Stimulated activated CD8-positive, alpha-beta memory T cell treated with anti-CD3 and anti-CD28 coated beads, Interleukin-15, amount 100 ng/mL, for 1 hour (primary cell): Measurements from ENCODE around the gene LSAMP.
"Not testable (repeated sequence)": the region's sequence is repeated elsewhere in the genome, so short reads cannot be mapped to it uniquely, and the experiment has no call there.

Experiments
- DNase-seq: peaks from one replicate; pipeline ENCODE4 v3.0.0-alpha.2; 2020; ENCODE audit warnings: low read depth

LSAMP gene

DNA sequence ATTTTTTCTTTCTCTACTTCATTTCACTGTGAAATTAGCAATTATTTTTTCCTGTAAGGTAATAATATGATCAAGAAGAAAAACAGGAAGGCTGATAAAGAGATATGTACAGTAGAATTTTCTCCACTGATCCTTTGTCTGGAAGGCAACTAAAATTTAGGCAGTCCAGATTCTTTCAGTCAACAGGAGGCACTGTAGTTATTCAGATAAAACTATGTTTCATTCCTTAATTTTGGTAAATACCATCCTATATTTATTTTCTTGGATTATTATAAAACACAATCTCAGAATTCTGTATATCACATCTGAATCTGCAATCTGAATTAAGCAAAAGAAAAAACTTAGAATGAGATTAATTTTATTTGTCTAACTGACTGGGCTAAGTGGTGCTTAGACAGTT lies 343.2 kb downstream of the LSAMP start:
- DNase-seq, result no peak

DNA sequence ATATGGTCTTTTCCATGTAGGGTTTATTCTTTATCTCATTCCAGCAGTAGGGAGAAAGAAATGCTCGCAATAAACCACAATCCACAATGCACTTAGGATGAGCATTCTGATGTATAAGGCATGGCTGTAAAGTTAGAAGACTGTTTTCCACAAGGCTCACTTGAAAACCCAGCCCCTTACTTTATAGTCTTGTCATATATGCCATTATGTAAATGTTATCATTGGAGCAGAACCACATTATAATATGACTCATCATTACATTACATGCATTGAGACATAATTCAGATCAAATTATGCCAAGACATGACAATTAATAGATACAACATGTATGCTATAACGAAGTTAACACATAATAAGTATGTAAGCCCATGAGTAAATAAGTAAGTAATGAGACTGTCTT lies 348.1 kb downstream of the LSAMP start:
- DNase-seq, result no peak

DNA sequence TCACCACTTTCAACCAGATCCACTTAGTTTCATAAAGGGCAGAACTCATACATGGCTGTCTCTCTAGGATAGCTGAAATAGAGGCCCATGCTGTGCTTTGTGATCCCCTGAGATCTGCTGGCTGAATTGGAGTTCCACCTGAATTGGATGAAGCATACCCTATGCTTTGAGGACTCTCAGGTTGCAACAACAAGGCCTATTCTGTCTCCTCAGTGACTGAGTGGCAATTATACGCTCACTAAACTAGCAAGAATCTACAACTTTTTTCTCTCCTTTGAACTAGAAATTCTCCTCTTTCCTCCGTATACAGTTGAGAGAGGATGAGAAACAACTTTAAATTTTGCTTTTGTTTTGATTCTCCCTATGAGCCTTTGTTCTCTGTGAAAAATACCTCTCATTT lies 348.7 kb downstream of the LSAMP start:
- DNase-seq, result no peak

DNA sequence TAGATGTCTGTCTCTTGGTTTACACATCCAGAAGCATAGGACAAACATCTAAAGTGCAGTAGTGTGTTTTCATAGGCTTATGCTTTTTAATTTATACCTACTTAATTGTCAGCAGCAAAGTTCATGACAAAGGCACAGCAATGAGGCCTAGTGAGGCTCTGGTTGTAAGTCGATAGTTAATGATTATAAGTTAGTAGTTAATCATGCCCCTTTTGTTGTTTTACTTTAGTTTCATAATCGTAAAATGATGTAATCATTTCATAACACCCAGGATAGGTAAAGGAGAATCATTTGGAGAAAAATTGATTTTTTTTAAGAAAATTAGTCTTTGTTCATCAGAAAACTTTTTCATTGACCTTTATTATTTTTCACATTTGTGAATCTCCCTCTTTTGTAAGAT lies 351.9 kb downstream of the LSAMP start:
- DNase-seq, result no peak

DNA sequence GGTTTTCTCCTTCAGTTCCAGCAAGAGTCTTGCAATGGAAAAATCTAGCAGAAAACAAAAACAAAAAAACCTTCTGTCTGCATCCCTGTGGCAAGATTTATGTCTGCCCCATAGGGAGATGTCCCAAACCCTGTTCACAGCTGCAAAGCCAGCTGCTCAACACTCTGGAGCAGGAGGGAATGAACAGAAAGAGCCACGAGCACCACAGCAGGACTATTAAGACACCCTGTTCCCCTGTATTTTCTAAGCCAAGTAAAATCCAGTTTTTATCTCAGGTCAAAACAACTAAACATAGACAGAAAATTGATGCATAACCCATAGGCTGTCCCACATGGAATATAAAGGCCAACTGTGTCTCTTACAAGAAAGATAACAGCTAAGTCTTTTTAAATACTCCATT lies 357.9 kb downstream of the LSAMP start:
- DNase-seq, result no peak

DNA sequence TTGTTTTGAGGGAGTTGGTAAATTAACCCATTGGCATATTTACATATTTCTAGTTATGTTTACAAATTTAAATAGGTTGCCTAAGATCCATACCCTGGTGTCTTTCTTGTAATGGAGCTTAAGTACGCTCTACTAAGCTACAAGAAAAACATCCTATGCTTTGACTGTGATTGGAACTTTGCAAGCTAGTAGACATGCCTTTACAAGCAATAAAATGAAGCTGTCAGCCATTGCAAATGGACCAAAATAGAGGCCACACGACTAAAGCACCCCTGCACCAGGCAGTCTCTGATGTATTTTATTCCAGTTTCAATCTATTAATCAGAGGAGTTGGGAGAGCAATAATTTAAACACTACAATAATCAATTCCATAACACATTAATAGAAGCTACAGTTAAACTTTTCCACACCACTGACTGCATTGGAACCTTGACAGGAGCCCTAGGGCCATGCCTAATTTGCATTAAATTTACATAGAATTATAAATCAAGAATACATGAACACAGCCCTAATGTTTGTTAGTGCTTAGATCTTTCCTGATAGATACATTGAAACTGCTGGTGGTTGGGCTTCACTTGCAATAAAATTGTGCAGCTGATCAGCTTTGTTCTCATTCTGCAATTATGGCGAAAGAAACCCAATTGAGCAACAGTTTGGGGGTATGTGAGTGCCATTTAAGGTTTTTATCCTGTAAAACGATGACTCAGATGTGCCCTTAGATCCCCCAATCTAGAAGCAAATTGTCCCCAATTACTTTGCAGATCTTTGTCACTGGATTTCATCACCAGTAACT lies 360.1 kb downstream of the LSAMP start:
- DNase-seq, result no peak

DNA sequence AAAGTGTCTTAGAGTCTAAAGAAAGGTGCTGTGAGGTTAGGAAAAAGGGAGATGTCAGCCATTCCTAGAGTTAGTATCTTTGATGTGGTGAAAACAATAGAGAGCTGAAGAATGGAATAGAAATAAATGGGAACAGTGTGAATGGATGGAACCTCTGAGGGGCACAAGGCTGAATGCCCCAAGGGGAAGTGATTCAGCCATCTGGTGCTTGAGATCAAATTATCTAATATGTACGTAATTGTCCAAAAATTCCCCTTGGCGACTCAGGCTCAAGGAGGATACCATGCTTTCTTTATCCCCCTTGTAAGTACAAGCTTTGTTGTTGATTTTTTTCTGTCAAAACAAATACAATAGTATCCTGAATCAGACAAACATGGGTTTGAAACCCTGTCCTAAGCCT lies 361.6 kb downstream of the LSAMP start:
- DNase-seq, result no peak

DNA sequence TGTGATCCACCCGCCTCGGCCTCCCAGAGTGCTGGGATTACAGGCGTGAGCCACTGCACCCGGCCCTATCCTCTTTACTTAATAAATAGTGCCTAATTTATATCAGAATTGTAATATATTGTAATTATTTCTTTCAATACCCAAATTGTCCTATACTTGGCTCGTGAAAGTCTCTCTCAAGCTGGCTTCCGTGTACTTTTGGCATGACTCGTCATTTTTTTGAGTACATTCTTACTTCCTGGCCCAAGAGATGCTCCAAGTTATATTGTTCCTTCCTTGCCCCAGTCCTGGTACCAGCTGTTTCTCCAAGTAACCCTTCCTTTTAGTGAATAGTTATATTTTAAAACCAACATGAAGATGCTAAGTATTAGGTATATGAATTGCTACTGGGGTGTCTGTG lies 366.7 kb downstream of the LSAMP start:
- DNase-seq, result no peak

DNA sequence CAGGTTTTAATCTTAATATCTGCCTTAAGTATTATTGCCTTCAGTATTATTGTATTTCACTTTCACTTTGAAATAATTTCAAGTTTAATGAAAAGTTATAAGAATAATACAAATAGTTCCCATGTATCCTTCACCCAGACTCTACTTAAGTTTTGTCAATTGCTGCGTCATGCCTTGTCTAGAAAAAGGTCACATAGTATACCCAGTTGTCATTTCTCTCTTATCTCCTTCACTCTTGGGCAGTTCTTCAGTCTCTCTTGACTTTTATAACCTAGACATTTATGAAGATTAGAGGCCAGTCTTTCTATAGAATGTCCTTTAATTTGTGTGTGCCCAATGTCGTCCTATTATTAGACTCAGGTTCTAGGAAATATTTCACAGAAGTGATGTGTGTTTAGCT lies 367.7 kb downstream of the LSAMP start:
- DNase-seq, result no peak

DNA sequence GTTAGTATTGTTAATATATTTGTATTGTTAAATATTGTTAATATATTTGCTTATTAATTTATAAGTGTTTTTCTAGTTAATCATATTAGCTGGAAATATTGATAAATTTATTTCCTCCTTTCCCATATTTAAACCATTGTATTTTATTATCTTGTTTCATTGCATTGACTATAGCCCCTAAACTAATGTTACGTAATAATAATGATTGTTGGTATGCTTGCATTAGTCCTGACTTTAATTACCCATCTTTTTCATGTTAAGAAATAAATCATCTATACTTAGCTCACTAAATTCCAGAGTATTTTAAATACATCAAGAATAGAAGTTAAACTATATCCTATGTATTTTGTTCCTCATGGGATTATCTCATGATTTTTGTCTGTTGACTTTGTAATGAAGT lies 368.2 kb downstream of the LSAMP start:
- no peak for DNase-seq

DNA sequence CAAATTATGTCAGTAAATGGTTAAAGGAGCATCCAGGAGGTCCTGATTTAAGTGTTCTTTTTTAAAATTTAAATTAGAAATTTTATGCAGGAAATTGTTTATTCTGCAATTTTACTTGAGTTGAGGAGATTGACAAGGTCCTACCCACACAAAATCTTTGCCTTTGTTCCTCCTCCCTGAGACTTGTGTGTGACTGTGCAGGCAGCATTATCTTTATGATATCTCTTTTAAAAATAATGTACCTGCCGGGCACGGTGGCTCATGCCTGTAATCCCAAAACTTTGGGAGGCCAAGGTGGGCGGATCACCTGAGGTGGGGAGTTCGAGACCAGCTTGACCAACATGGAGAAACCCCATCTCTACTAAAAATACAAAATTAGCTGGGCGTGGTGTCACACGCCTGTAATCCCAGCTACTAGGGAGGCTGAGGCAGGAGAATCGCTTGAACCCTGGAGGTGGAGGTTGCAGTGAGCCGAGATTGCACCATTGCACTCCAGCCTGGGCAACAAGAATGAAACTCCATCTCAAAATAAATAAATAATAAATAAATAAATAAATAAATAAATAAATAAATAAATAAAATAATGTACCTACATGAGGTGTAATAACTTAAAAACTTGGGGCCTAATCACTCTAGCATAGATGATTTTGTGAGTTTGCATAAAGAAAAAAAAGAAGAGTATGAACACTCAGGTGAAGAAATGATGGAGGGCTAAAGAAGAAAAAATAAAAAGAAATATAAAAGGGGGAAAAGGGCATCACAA lies 374.6 kb downstream of the LSAMP start:
- not testable (repeated sequence) for DNase-seq

DNA sequence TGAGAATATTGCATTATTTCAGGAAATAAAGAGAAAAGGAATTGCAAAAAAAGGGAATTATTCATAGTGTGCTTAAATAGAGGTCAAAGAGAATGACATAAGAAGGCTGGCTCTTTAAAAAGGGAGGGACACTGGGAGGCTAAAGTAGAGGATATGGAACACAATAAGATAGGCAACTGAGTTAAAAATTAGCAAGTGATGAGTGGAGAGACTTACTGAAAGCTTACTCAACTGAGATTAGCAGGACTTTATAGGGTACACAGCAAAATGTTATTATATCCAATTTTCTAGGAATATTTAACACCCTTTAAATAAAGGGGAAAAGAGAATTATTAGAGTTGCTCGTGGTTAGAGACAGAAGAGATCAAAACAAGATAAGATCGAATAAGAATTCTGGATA lies 375.2 kb downstream of the LSAMP start:
- no peak for DNase-seq

DNA sequence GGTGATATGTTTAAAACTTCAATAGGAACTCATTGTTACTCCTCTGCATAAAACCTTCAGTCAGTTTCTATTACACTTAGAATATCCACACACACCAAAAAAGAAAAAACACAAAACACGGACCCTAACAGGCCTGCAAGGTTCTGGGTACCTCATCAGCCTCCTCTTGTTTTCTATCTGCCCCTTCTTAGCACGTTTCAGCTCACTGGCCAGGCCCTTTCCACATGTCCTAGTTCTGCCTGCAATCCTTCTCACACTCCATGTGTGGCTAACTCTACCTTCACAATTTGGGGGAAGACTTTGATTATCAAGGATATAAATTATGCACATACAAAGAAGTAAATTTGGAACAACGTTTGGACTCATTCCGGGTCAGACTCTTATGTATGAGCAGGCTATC lies 376.3 kb downstream of the LSAMP start:
- DNase-seq, result no peak

DNA sequence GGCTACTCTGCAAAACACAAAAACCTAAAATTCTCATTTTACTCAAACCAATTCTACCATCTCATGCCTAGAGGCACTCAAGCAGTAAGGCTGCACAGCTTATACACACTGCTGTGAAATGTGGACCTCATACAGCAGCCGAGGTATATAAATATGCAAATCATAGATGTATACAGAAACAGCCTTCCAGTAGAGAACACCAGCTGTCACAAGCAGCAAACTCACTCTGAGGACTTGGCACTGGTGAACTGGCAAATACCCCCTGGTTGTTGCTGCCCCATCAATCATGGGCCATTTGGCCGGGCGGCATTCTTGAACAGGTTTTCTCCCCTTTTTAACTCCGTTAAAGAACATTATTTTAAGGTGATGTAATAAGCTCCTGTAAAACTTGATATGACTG lies 378.0 kb downstream of the LSAMP start:
- DNase-seq, result no peak

DNA sequence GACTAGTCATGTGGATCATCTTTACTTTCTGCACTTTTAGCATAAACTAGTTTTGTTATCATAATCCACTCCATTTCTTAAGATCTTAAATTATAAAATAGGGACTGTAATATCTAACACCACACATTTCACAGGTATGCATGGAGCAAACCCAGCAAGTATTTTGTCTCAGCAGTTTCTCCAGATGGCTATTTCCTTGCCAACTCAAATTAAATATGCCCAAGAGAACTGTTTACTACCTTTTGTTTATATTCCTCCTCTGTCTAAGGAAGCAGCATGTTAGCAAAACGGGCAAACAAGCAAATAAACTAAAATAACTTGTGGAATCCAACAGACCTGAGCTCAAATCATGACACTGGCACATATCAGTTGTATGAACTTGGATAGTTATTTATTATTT lies 379.8 kb downstream of the LSAMP start:
- no peak for DNase-seq

DNA sequence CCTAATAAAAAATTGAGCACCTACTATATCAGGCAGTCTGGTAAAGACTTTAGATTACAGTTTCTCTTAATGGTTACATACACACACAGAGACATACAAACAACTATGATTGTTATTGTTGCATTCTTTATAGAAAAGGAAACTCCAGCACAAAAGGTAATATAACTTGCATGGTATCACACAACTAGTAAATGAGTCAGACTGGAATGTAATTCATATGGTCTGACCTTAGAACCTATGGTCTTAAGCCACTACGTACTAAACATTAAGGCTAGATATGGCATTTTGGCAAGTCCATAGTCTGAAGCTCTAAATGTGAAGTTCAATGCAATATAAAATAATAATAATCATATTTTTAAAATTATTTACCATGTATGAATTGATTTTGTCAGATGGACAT lies 380.6 kb downstream of the LSAMP start:
- DNase-seq, result no peak

DNA sequence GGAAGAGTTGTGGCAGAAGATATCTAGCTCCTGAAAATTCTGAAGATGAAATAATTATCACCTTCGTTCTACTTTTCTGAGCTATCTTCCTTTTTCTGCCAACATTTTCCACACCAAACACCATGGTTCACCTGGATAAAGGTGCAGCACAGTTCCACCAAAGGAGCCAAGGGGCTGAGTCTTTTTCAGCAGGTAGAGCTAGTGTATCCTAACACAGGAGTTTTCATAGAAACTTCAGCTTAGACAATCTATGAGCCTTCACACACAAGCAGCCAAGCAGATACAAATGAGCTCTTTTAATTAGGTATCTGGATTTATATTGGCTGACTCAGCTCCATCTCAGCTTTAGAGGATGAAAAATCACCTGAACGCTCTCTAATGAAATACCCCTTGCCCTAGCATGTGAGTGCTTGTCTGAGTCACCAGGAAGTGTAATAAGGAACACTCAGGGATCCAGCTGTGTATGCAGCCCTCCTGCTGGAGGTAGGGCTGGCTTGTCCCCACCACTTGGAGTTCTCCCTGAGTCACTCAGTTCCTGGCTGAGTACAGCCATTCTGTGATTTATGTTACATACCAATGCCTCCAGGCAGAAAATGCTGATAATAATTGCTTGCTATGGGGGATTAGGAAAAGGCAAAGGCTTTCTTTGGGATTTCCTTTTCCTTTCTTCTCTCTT lies 385.7 kb downstream of the LSAMP start:
- no peak for DNase-seq

DNA sequence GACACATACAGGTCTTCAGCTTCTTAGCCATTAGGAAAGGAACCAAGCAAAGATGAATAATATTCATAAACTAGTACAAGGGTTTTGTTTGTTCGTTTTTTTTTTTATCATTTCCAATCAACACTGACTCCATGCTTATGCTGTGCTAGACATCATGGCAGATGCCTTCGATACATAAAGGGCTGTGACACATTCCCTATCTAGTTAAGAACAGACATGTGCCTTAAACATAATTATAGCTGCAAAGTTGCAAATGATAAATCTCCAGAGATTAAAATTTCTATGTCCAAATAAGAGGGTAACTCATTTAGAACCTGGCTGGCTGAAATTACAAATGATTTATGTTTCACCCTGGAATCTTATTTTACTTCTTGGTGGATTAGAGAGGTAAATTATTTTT lies 386.4 kb downstream of the LSAMP start:
- DNase-seq, result no peak

DNA sequence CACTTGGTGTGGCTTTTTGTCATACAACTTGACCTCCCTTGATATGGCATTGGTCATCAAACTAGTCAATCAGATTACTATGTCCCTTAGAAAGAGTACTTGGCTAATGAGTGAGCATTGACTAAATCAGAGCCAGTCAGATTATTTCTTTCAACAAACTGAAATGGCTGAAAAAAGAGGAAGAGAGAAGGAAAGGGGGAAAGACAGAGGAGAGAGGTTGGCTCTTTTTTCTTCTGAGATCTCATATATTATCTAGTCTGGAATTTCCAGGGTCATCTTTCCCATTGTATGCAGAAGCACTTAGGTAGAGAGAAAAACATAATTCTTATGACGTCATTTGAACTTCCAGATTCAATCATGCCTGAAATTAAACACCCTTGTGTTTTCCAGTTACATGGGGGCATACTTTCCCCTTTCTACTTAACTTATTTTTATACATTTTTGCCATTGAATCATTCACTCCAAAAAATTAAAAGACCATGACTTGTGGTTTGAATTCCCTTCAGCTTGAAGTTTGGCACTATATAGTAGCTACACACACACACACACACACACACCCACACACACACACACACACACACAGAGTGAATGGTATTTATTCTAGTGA lies 387.8 kb downstream of the LSAMP start:
- no peak for DNase-seq

DNA sequence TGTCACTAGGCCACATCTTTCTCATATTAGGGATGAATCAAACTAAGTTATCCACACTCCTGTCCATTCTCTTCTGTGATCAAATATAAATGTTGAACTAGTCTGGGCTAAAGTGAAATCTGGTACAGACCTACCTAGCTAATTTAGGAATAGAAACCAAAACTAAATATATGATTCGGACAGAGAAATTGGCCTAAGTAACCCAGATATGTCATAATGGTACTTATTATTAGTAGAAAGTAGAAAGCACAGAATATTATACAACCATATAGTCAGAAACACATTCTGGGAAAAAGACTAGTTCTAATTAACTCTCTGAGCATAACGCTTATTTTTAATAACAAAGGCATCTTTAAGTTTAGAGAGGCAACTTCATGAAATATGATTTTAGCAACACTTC lies 389.0 kb downstream of the LSAMP start:
- DNase-seq, result no peak

DNA sequence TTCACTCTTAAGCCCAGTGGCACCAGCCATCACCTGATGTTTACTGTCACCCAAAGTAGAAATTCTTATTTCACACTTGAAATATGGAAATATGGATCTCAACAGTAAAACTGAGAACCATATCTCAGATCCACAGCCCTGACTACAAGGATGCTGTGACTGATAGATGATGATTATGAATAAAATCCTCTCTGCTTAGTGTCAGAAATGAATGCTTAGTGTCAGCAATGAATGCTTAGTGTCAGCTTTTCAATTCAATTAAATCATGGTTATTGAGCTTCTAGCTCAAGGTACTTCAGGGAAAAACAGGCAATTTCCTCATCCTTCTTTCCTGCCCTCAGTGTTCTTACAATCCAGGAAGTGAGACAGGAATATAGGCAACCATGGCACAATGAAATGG lies 392.3 kb downstream of the LSAMP start:
- no peak for DNase-seq

DNA sequence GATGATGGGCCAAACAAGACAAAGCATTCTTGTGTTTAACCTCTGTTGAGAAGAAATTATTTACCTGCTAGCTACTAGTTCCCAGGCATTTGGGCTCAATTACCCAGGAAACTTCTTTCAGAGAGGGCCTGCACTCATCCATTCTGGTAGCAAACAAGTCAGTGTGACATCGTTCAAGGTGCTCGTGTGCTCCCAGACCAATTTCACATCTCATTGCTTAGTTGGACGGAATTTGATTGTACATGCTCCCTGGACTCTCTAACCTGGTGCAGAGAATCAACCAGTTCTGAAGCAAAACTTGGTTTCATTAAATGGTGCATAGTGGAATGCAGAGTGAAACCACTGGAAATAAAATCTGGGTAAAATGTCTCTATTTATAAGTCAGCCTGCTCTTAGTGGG lies 392.7 kb downstream of the LSAMP start:
- DNase-seq, result no peak

DNA sequence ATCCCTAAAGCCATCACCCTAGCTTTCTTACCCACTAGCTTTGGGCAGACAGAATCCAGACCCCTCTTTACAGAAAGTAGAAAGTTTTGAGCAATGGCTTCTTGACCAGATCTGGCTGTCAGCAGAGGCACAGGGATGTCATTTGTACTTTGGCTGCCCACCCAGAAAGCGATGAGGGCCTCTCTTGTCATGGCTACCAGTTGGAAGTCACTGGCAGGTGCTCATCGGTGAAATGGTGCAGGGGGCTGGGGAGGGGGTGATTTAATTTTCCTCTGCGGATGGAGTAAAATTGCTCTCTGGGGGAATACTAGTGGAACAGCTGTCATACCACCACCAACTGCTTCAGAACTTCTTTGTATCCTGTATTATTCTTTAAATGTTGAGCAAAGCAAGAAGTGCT lies 393.7 kb downstream of the LSAMP start:
- no peak for DNase-seq
